ENCODE measurements around the gene RNF144B.

GRCh38 chr6:18390476-18390875 lies 3.3 kb downstream of the RNF144B start:
- no peak for TF ChIP-seq CTCF (IDR thresholded peaks at IDR 0.05)
- no peak for TF ChIP-seq POLR2A (IDR thresholded peaks at IDR 0.05)
